ENCODE measurements around the gene DCLRE1B.

DCLRE1B gene

GRCh38 chr1:113949007-113949406, 43.9 kb downstream of the DCLRE1B start:
- no peak for DNase-seq

GRCh38 chr1:113950908-113951307, 45.8 kb downstream of the DCLRE1B start:
- DNase-seq, result no peak

GRCh38 chr1:113951719-113952118, 46.6 kb downstream of the DCLRE1B start:
- DNase-seq, result no peak

- no peak for DNase-seq
Observed at GRCh38 chr1:113957984-113958383, 52.9 kb downstream of the DCLRE1B start.

GRCh38 chr1:113958691-113959090, 53.6 kb downstream of the DCLRE1B start:
- DNase-seq, result no peak

GRCh38 chr1:113963281-113963906, 58.3 kb downstream of the DCLRE1B start:
- no peak for DNase-seq

Measured in activated T-cell treated with anti-CD3 and anti-CD28 coated beads for 4 hours (primary cell).